HG02870 (cell line): ENCODE data around the gene SLF2.

Source experiments
- ATAC-seq: cut with Tn5 transposase; IDR thresholded peaks from one replicate; pipeline ENCODE4 v1.9.1; 2021; ENCODE audit warnings: mild to moderate bottlenecking, moderate library complexity; ENCODE audit not compliant: unreplicated experiment

The SLF2 gene

GRCh38 chr10:100977436-100977835 is 64.7 kb downstream of the SLF2 start:
- ATAC-seq = no peak

- ATAC-seq = no peak
These were observed 65.5 kb downstream of the SLF2 start for GRCh38 chr10:100978121-100978900.

GRCh38 chr10:100978901-100979195 is 66.1 kb downstream of the SLF2 start:
- ATAC-seq = no peak

GRCh38 chr10:100979791-100980272 is 67.1 kb downstream of the SLF2 start:
- no peak for ATAC-seq

- no peak for ATAC-seq
These were observed 67.5 kb downstream of the SLF2 start for GRCh38 chr10:100980311-100980710.

- no peak for ATAC-seq
These were observed 67.9 kb downstream of the SLF2 start for GRCh38 chr10:100980711-100981110.

GRCh38 chr10:100981178-100981772 is 68.5 kb downstream of the SLF2 start:
- no peak for ATAC-seq

GRCh38 chr10:100982916-100983830 is 70.4 kb downstream of the SLF2 start:
- ATAC-seq = no peak

GRCh38 chr10:100983868-100984671 is 71.3 kb downstream of the SLF2 start:
- no peak for ATAC-seq

GRCh38 chr10:100984672-100985177 is 72.0 kb downstream of the SLF2 start:
- no peak for ATAC-seq

GRCh38 chr10:100985336-100985735 is 72.6 kb downstream of the SLF2 start:
- ATAC-seq = no peak

- no peak for ATAC-seq
These were observed 73.8 kb downstream of the SLF2 start for GRCh38 chr10:100986623-100986951.

- peak; percentile 74 for ATAC-seq
These were observed 74.4 kb downstream of the SLF2 start, which contains the start of the genes MRPL43 and TWNK for GRCh38 chr10:100986952-100987684. Gene MRPL43 (minus strand): TSS chr10:100987497. CDS start chr10:100987443, 54 bp downstream. Gene TWNK (plus strand): TSS chr10:100987543. CDS start chr10:100988211, 668 bp downstream.

- no peak for ATAC-seq
These were observed 74.9 kb downstream of the SLF2 start for GRCh38 chr10:100987685-100988049.

GRCh38 chr10:100988166-100988565 is 75.4 kb downstream of the SLF2 start:
- no peak for ATAC-seq

GRCh38 chr10:100989088-100989487 is 76.3 kb downstream of the SLF2 start:
- ATAC-seq = no peak

- ATAC-seq = no peak
These were observed 81.4 kb downstream of the SLF2 start for GRCh38 chr10:100993986-100994708.

- ATAC-seq = no peak
These were observed 82.4 kb downstream of the SLF2 start for GRCh38 chr10:100995181-100995580.

- no peak for ATAC-seq
These were observed 84.1 kb downstream of the SLF2 start for GRCh38 chr10:100996678-100997359.
